ENCODE data around the gene EDC4. TPM values are rescaled to one million over a fixed set of nuclear protein-coding genes. Genes with fewer than 3 reads are reported as not detected.
A peak's percentile ranks its signal among the peaks of the same experiment; 100 is the strongest.
"Not testable (repeated sequence)": the region's sequence is repeated elsewhere in the genome, so short reads cannot be mapped to it uniquely, and the experiment has no call there.

Gene EDC4
- total RNA-seq, 4 donors from 2014 or later = 27.3 to 92.2 (median 43.0) TPM

- DNase-seq (ENCODE audit: low spot score) (no peak), ATAC-seq (ENCODE audit: low FRiP score) (no peak)
- no peak for TF ChIP-seq CTCF (IDR thresholded peaks at IDR 0.05)
Observed at GRCh38 chr16:67858500-67858899, 14.4 kb upstream of the EDC4 start.

GRCh38 chr16:67860589-67861398, 12.1 kb upstream of the EDC4 start:
- no peak for TF ChIP-seq CTCF (IDR thresholded peaks at IDR 0.05)
- DNase-seq (ENCODE audit: low spot score) (no peak), ATAC-seq (ENCODE audit: low FRiP score) (peak; percentile 17)

GRCh38 chr16:67861877-67862276, 11.0 kb upstream of the EDC4 start:
- no peak for ATAC-seq (ENCODE audit: low FRiP score)
- DNase-seq (ENCODE audit: low spot score) = no peak
- TF ChIP-seq CTCF (IDR thresholded peaks at IDR 0.05) = no peak

- peak; percentile 40 for ATAC-seq (ENCODE audit: low FRiP score)
- no peak for DNase-seq (ENCODE audit: low spot score)
- no peak for TF ChIP-seq CTCF (IDR thresholded peaks at IDR 0.05)
Observed at GRCh38 chr16:67862623-67863583, 9.9 kb upstream of the EDC4 start.

GRCh38 chr16:67864044-67864443, 8.8 kb upstream of the EDC4 start:
- DNase-seq (ENCODE audit: low spot score) = not testable (repeated sequence)

GRCh38 chr16:67864594-67864993, 8.3 kb upstream of the EDC4 start:
- no peak for DNase-seq (ENCODE audit: low spot score)
- TF ChIP-seq CTCF (IDR thresholded peaks at IDR 0.05) = no peak
- ATAC-seq (ENCODE audit: low FRiP score) = no peak

More at GRCh38 chr16:67864044-67864443, 8.8 kb upstream of the EDC4 start:
- not testable (repeated sequence) for ATAC-seq (ENCODE audit: low FRiP score)

- ATAC-seq (ENCODE audit: low FRiP score) (no peak), DNase-seq (ENCODE audit: low spot score) (no peak)
- TF ChIP-seq CTCF (IDR thresholded peaks at IDR 0.05) = no peak
Observed at GRCh38 chr16:67865318-67865717, 7.5 kb upstream of the EDC4 start.

Data from omental fat pad (tissue), 4 donors.